PFSK-1 (cell line): ENCODE results near the gene CHGA.

Experiments used
- REST ChIP-seq, 2 experiments: IDR thresholded peaks; 2 replicates each; pipeline versions ENCODE4 v1.6.1 to v1.8.0; 2011 to 2012; ENCODE audit warnings: low read depth in 2 of 2, low read length in 2 of 2, control low read depth in 1 of 2, inconsistent platforms in 1 of 2, mild to moderate bottlenecking in 1 of 2, moderate library complexity in 1 of 2; ENCODE audit not compliant: insufficient read depth in 1 of 2
- TAF1 ChIP-seq: IDR thresholded peaks from 2 replicates; pipeline ENCODE4 v1.6.1; 2012; ENCODE audit warnings: low read length, control low read depth, borderline replicate concordance; ENCODE audit not compliant: insufficient read depth

- TF ChIP-seq TAF1, result no peak
- no peak for TF ChIP-seq REST (IDR thresholded peaks at IDR 0.05; ENCODE audit: insufficient read depth in 1 of 2, low read depth in 2 of 2, low read length in 2 of 2)
These were observed 27.8 kb downstream of the CHGA start for GRCh38 chr14:92950773-92951172.
